GM12872 (cell line): ENCODE data around the gene POU5F1.

ENCODE experiments used
- TF ChIP-seq, protein P1 (sequence below): IDR thresholded peaks from 3 replicates; pipeline ENCODE4 v1.5.1; 2011; ENCODE audit warnings: low read depth, mild to moderate bottlenecking, low read length, moderate library complexity; ENCODE audit not compliant: insufficient read depth

Gene POU5F1

DNA sequence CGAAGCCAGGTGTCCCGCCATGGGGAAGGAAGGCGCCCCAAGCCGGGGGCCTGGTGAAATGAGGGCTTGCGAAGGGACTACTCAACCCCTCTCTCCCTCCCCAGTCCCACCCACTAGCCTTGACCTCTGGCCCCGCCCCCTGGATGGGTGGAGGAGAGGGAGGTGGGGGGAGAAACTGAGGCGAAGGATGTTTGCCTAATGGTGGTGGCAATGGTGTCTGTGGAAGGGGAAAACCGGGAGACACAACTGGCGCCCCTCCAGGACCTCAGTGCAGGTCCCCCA lies at the start of gene POU5F1:
Gene POU5F1, minus strand, starts transcription at position 83 of the 282 bp plus-strand sequence. Its CDS starts 62 bp downstream, at position 21.
- TF ChIP-seq, protein P1, sequence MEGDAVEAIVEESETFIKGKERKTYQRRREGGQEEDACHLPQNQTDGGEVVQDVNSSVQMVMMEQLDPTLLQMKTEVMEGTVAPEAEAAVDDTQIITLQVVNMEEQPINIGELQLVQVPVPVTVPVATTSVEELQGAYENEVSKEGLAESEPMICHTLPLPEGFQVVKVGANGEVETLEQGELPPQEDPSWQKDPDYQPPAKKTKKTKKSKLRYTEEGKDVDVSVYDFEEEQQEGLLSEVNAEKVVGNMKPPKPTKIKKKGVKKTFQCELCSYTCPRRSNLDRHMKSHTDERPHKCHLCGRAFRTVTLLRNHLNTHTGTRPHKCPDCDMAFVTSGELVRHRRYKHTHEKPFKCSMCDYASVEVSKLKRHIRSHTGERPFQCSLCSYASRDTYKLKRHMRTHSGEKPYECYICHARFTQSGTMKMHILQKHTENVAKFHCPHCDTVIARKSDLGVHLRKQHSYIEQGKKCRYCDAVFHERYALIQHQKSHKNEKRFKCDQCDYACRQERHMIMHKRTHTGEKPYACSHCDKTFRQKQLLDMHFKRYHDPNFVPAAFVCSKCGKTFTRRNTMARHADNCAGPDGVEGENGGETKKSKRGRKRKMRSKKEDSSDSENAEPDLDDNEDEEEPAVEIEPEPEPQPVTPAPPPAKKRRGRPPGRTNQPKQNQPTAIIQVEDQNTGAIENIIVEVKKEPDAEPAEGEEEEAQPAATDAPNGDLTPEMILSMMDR, result no peak

- TF ChIP-seq, protein P1, result no peak
These were observed 45.9 kb upstream of the POU5F1 start for GRCh38 chr6:31216208-31216898.

DNA sequence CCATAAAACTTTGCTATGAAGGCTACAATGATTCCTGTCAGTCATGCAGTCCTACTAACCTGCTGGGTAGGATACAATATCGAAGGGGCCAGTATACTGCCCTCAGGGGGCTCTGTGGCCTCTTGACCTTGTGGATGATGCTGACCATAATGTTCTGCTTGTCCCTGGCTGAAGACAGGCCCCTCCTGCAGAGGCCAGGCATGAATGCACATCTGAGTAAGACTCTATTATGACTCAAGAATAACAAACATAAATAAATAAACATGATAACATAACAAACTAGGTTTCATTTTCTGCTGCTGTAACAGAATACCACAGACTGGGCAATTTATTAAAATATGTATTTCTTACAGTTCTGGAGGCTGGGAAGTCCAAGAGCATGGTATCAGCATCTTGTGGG lies 44.0 kb upstream of the POU5F1 start:
- TF ChIP-seq, protein P1, result no peak

- TF ChIP-seq, protein P1, result no peak
These were observed 40.5 kb upstream of the POU5F1 start for GRCh38 chr6:31210741-31211532.

- TF ChIP-seq, protein P1, result no peak
These were observed 39.6 kb upstream of the POU5F1 start for GRCh38 chr6:31210123-31210522.

GRCh38 chr6:31209137-31209536 lies 38.7 kb upstream of the POU5F1 start:
- TF ChIP-seq, protein P1, result no peak

DNA sequence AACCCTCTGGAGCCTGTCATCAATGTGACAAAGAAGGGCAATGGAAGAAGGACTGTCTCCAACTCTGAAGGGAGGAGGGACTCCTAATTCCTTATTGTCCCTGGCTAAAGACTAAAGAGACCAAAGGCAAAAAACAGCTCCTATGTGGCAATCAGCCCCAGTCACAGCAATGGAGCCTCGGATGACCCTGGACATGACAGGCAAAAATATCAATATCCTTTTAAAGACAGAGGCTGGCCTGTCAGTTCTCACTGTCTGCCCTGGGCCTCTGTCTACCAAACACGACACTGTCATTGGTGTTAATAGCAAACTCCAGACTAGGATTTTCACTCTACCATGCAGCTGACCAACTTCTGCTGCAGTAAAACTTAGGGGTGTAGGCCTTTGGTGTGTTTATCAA lies 38.0 kb upstream of the POU5F1 start:
- TF ChIP-seq, protein P1, result no peak
